Smooth muscle cell (in vitro differentiated cells): ENCODE measurements around the gene GLS. TPM values are rescaled to one million over a fixed set of nuclear protein-coding genes. Genes with fewer than 3 reads are reported as not detected.

Source experiments
- DNase-seq: peaks from one replicate; lab custom pipeline; 2025; ENCODE audit not compliant: unreplicated experiment; lab: John Stamatoyannopoulos, UW
- H2AFZ ChIP-seq: fragments of 200-600 bp; sonication (generic); 2 replicates; pipeline ENCODE4 v1.6.0; 2016; ENCODE audit warnings: antibody characterized with exemption, low read depth, mild to moderate bottlenecking
- H3F3A ChIP-seq: fragments of 200-600 bp; sonication (generic); 2 replicates; pipeline ENCODE4 v1.6.0; 2017; ENCODE audit warnings: antibody characterized with exemption, low read depth
- H3K27ac ChIP-seq: fragments of 200-600 bp; sonication (generic); 2 replicates; pipeline ENCODE4 v1.5.1; 2016; ENCODE audit warnings: low read depth, mild to moderate bottlenecking
- H3K27me3 ChIP-seq: fragments of 200-600 bp; sonication (generic); 2 replicates; pipeline ENCODE4 v1.6.1; 2016; ENCODE audit warnings: low read depth, mild to moderate bottlenecking
- H3K36me3 ChIP-seq: fragments of 200-600 bp; sonication (generic); 2 replicates; pipeline ENCODE4 v1.5.1; 2016; ENCODE audit warnings: low read depth
- H3K4me1 ChIP-seq: fragments of 200-600 bp; sonication (generic); 2 replicates; pipeline ENCODE4 v1.5.1; 2016; ENCODE audit warnings: low read depth
- H3K4me2 ChIP-seq: fragments of 200-600 bp; sonication (generic); 2 replicates; pipeline ENCODE4 v1.6.0; 2016; ENCODE audit warnings: mild to moderate bottlenecking
- H3K4me3 ChIP-seq: fragments of 200-600 bp; sonication (generic); 2 replicates; pipeline ENCODE4 v1.5.1; 2016; ENCODE audit warnings: mild to moderate bottlenecking
- H3K79me2 ChIP-seq: fragments of 200-600 bp; sonication (generic); 2 replicates; pipeline ENCODE4 v1.6.0; 2016; ENCODE audit warnings: low read depth, mild to moderate bottlenecking
- H3K9ac ChIP-seq: fragments of 200-600 bp; sonication (generic); 2 replicates; pipeline ENCODE4 v1.6.0; 2016; ENCODE audit warnings: low read depth
- H3K9me3 ChIP-seq: fragments of 200-600 bp; sonication (generic); replicated peaks from 2 replicates; pipeline ENCODE4 v1.5.1; 2016; ENCODE audit warnings: low read depth
- H4K20me1 ChIP-seq: fragments of 200-600 bp; sonication (generic); 2 replicates; pipeline ENCODE4 v1.6.0; 2016; ENCODE audit warnings: low read depth
- CTCF ChIP-seq: fragments of 200-600 bp; sonication (generic); IDR thresholded peaks from 2 replicates; pipeline ENCODE4 v1.5.1; 2017; ENCODE audit warnings: borderline replicate concordance, mild to moderate bottlenecking, antibody characterized with exemption; ENCODE audit not compliant: insufficient read depth, poor library complexity, severe bottlenecking
- WGBS: methylation state at CpG from one replicate; pipeline ENCODE4 v1.1.7; 2016; ENCODE audit warnings: low lambda C conversion rate; 5-methylcytosine and 5-hydroxymethylcytosine counted together
- polyA plus RNA-seq: library from polyadenylated mRNA; unstranded; fragments of >200 nt; fragmentation: Nextera tagmentation; extraction: Ambion mirVana; gene quantifications from 2 replicates; pipeline ENCODE4 v1.2.1, GENCODE V29; 2016
- total RNA-seq: library from RNA; depleted of rRNA; stranded (reverse); fragments of >200 nt; gene quantifications from 2 replicates; pipeline ENCODE4 v1.2.3, GENCODE V29; 2014

The GLS gene
- total and polyA plus RNA-seq, 2 experiments from 2014 or later, result 76.2 to 454 TPM

DNA sequence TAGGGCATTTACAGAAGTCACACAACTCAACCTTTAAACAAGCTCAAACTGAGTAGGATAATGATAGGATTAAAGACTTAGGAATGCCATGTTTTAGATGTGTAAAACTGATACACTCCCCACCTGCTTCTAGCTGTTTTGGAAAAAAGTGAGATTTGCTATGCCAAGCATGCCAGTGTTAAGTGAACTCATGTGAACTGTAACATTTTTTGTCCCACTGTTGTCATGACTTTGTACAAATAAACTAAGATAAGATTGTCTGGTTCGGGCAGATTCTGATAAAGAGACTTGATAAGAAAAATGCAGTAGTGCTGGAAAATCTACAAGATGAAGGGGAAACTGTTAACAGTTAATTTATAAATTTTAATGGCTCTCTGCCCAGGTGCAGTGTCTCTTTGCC lies 66.5 kb downstream of the GLS start:
- Histone ChIP-seq H2AFZ (no peak overlapping the region), H3K79me2 (no peaks in the 10 kb centered on the region), H3K4me3 (no peak overlapping the region), H3K4me2 (peak overlapping the region; percentile 69), H3K27ac (peak overlapping the region; percentile 62), H4K20me1 (peaks cover 23% of the 10 kb centered on the region), H3K9ac (no peak overlapping the region), H3K36me3 (no peaks in the 10 kb centered on the region), H3K4me1 (peaks cover 15% of the 10 kb centered on the region), H3K9me3 (no peaks in the 10 kb centered on the region), H3K27me3 (no peaks in the 10 kb centered on the region), H3F3A (peaks cover 45% of the 10 kb centered on the region)
- no peak for TF ChIP-seq CTCF
- DNase-seq, result no peak
- 0% methylated on average over 1 of the region's 1 CpG for WGBS

GRCh38 chr2:190947711-190948251 lies 67.2 kb downstream of the GLS start:
- peaks cover 39% of the 10 kb centered on the region for H3F3A ChIP-seq
- peaks cover 15% of the 10 kb centered on the region for H3K4me1 ChIP-seq
- no peak overlapping the region for H2AFZ ChIP-seq
- peak overlapping the region; percentile 62 for H3K27ac ChIP-seq
- H3K4me2 ChIP-seq, result peak overlapping the region; percentile 69
- H4K20me1 ChIP-seq, result peaks cover 23% of the 10 kb centered on the region
- no peaks in the 10 kb centered on the region for H3K9me3 ChIP-seq
- H3K79me2 ChIP-seq, result no peaks in the 10 kb centered on the region
- no peak for DNase-seq
- no peak overlapping the region for H3K4me3 ChIP-seq
- H3K36me3 ChIP-seq, result no peaks in the 10 kb centered on the region
- WGBS, result 10% methylated on average over 2 of the region's 2 CpGs
- H3K9ac ChIP-seq, result peak overlapping the region; percentile 15
- TF ChIP-seq CTCF, result no peak
- no peaks in the 10 kb centered on the region for H3K27me3 ChIP-seq

DNA sequence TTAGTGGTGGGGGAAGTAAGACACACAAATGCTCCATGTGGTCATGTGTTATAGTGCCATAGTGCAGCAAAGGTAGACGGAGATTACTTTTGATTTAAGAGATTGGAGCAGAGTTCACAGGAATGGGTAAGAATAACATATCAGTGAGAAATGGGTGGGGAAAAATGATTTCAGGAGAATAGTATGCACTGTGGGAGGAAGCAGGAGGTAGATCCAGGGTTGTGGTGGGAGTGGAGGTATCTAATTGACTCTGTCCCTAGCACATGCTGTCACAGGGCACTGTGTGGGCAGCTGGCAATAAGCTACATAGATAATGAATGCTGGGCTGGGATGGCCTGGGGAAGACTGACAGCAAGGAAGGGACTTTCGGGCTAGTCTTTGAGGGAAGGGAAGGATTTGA lies 68.0 kb downstream of the GLS start:
- no peak overlapping the region for H3K4me3 ChIP-seq
- TF ChIP-seq CTCF, result no peak
- WGBS, result 38% methylated on average over 2 of the region's 2 CpGs
- H2AFZ ChIP-seq, result no peak overlapping the region
- peak overlapping the region; percentile 62 for H3K27ac ChIP-seq
- peaks cover 15% of the 10 kb centered on the region for H3K4me1 ChIP-seq
- peak overlapping the region; percentile 69 for H3K4me2 ChIP-seq
- no peak overlapping the region for H3K9ac ChIP-seq
- H3K27me3 ChIP-seq, result no peaks in the 10 kb centered on the region
- no peaks in the 10 kb centered on the region for H3K36me3 ChIP-seq
- H3K79me2 ChIP-seq, result no peaks in the 10 kb centered on the region
- peaks cover 33% of the 10 kb centered on the region for H3F3A ChIP-seq
- no peaks in the 10 kb centered on the region for H3K9me3 ChIP-seq
- no peak for DNase-seq
- H4K20me1 ChIP-seq, result peaks cover 23% of the 10 kb centered on the region

- WGBS, result 88% methylated on average over 3 of the region's 3 CpGs
These were observed 70.0 kb downstream of the GLS start for GRCh38 chr2:190950566-190950991.

More at GRCh38 chr2:190950566-190950991, 70.0 kb downstream of the GLS start:
- H3K4me3 ChIP-seq, result no peak overlapping the region
- DNase-seq, result no peak
- no peaks in the 10 kb centered on the region for H3K36me3 ChIP-seq
- H3K4me2 ChIP-seq, result no peak overlapping the region
- peaks cover 23% of the 10 kb centered on the region for H4K20me1 ChIP-seq
- H3K27me3 ChIP-seq, result no peaks in the 10 kb centered on the region
- H3K9ac ChIP-seq, result no peak overlapping the region
- no peak overlapping the region for H3K27ac ChIP-seq
- no peak for TF ChIP-seq CTCF
- peaks cover 26% of the 10 kb centered on the region for H3F3A ChIP-seq
- H2AFZ ChIP-seq, result no peak overlapping the region
- H3K79me2 ChIP-seq, result no peaks in the 10 kb centered on the region
- no peaks in the 10 kb centered on the region for H3K9me3 ChIP-seq
- H3K4me1 ChIP-seq, result peaks cover 15% of the 10 kb centered on the region
